ENCODE measurements around the gene FUT2.

The FUT2 gene

GRCh38 chr19:48734625-48735024 lies 38.9 kb downstream of the FUT2 start:
- Histone ChIP-seq H3K4me3 (ENCODE audit: low read depth, low read length) (no peak overlapping the region), H3K4me2 (ENCODE audit: low read length) (peak overlapping the region; percentile 18), H3K27me3 (ENCODE audit: control insufficient read depth, insufficient read depth, low read length) (no peaks in the 10 kb centered on the region), H3K79me2 (no peaks in the 10 kb centered on the region), H2AFZ (no peak overlapping the region), H3K4me1 (no peaks in the 10 kb centered on the region), H3K36me3 (ENCODE audit: control insufficient read depth, insufficient read depth, low read length) (no peaks in the 10 kb centered on the region), H3K9ac (no peak overlapping the region), H3K9me3 (ENCODE audit: control insufficient read depth, low read length) (no peaks in the 10 kb centered on the region), H3K27ac (no peak overlapping the region)
- TF ChIP-seq CTCF (IDR thresholded peaks at IDR 0.05) = no peak

GRCh38 chr19:48735031-48735615 lies 39.4 kb downstream of the FUT2 start:
- Histone ChIP-seq H3K27me3 (ENCODE audit: control insufficient read depth, insufficient read depth, low read length) (no peaks in the 10 kb centered on the region), H3K27ac (no peak overlapping the region), H2AFZ (peak overlapping the region; percentile 45), H3K79me2 (no peaks in the 10 kb centered on the region), H3K36me3 (ENCODE audit: control insufficient read depth, insufficient read depth, low read length) (no peaks in the 10 kb centered on the region), H3K4me3 (ENCODE audit: low read depth, low read length) (no peak overlapping the region), H3K4me1 (no peaks in the 10 kb centered on the region), H3K4me2 (ENCODE audit: low read length) (peak overlapping the region; percentile 18), H3K9ac (no peak overlapping the region), H3K9me3 (ENCODE audit: control insufficient read depth, low read length) (no peaks in the 10 kb centered on the region)
- TF ChIP-seq CTCF (IDR thresholded peaks at IDR 0.05) = no peak

DNA sequence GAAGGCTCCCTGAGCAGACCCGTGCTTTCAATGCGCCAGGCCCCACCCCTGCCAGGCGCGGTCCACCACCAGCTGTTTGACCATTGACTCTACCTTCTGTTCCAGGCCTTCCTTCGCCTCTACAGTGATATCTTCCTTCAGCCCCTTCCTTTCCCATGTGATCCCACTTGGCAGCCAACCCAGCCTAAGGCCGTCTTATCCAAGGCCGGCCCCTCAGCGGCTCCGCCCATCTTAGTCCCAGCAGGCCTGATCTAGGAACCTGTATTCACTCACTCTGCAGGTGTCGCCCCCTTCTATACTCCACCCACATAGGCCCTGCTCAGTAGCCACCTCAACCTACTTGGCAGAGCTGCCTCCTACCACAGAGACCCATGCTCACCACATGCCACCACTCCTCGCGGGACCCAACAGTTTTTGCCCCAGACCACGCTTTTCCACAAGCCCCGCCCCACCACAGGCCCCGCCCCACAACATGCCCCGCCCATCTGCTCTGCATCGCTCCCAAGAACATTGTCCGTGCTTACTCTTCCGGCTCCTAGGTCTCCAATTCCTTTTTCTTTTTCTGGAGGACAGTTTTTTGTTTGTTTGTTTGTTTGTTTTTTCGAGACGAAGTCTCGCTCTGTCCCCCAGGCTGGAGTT lies 41.7 kb downstream of the FUT2 start:
- H3K4me2 ChIP-seq (ENCODE audit: low read length) = no peak overlapping the region
- no peak overlapping the region for H2AFZ ChIP-seq
- no peak overlapping the region for H3K4me3 ChIP-seq (ENCODE audit: low read depth, low read length)
- H3K9ac ChIP-seq = no peak overlapping the region
- no peaks in the 10 kb centered on the region for H3K4me1 ChIP-seq
- no peak overlapping the region for H3K27ac ChIP-seq
- no peaks in the 10 kb centered on the region for H3K27me3 ChIP-seq (ENCODE audit: control insufficient read depth, insufficient read depth, low read length)
- H3K9me3 ChIP-seq (ENCODE audit: control insufficient read depth, low read length) = no peaks in the 10 kb centered on the region
- no peaks in the 10 kb centered on the region for H3K79me2 ChIP-seq
- H3K36me3 ChIP-seq (ENCODE audit: control insufficient read depth, insufficient read depth, low read length) = no peaks in the 10 kb centered on the region
- TF ChIP-seq CTCF (IDR thresholded peaks at IDR 0.05) = no peak

GRCh38 chr19:48738557-48739403 lies 43.0 kb downstream of the FUT2 start:
- peak overlapping the region; percentile 17 for H3K9ac ChIP-seq
- H3K27me3 ChIP-seq (ENCODE audit: control insufficient read depth, insufficient read depth, low read length) = no peaks in the 10 kb centered on the region
- H3K27ac ChIP-seq = peak overlapping the region; percentile 50
- no peaks in the 10 kb centered on the region for H3K79me2 ChIP-seq
- no peaks in the 10 kb centered on the region for H3K36me3 ChIP-seq (ENCODE audit: control insufficient read depth, insufficient read depth, low read length)
- peak overlapping the region; percentile 65 for H3K4me2 ChIP-seq (ENCODE audit: low read length)
- peak overlapping the region; percentile 92 for H2AFZ ChIP-seq
- H3K9me3 ChIP-seq (ENCODE audit: control insufficient read depth, low read length) = no peaks in the 10 kb centered on the region
- peak overlapping the region; percentile 41 for H3K4me3 ChIP-seq (ENCODE audit: low read depth, low read length)
- H3K4me1 ChIP-seq = no peaks in the 10 kb centered on the region
- peak; percentile 25 for TF ChIP-seq CTCF (IDR thresholded peaks at IDR 0.05)

All from parathyroid adenoma (tissue), 2 donors.